NCI-H510A treated with DMSO at 0.1 percent for 48 hours (cell line): ENCODE results near the gene THSD4.
A peak's percentile ranks its signal among the peaks of the same experiment; 100 is the strongest.

ENCODE experiments used
- DNase-seq: peaks from one replicate; lab custom pipeline; 2025; lab: John Stamatoyannopoulos, UW

The THSD4 gene

GRCh38 chr15:71114887-71115566 is at the start of gene THSD4:
Gene THSD4 (plus strand): TSS chr15:71115471.
- peak; percentile 25 for DNase-seq

GRCh38 chr15:71066983-71067382 is 48.3 kb upstream of the THSD4 start:
- DNase-seq = no peak

- DNase-seq = no peak
Observed at GRCh38 chr15:71069693-71070092, 45.6 kb upstream of the THSD4 start.

GRCh38 chr15:71071529-71071928 is 43.7 kb upstream of the THSD4 start:
- DNase-seq = no peak

GRCh38 chr15:71072423-71072822 is 42.8 kb upstream of the THSD4 start:
- DNase-seq = no peak

DNA sequence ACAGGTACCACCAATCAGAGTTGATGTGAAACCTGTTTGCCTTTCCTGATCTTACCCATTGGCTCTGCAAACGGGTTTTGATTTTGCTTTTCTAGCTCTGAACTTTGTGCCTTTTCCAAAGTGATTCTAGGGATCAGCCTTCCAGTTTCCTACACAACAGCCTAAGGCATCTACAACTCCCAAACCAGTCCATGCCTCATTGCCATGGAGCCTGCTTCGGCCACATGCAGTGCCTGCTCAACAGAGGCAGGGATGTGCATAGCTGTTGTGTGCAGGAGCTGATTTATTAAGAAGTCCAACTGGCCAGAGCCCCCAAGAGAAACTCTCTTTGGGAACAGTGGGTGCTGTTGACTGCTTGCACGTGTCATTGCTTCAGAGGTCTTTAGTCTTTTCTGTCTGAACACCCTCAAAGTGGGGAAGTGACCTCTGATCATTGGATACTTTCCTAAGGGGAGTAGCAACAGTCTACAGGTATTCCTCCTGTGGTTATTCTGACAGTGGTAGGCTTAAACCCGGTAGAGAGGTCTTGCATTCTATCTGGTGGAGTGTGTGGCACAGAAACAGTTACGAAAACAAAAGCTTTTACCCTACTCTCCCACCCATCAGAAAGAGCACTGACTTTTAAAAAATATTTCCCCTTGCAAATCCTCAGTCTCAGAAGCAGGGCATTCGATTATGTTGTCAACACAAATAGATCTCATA is 36.6 kb upstream of the THSD4 start:
- no peak for DNase-seq

GRCh38 chr15:71079208-71080044 is 35.8 kb upstream of the THSD4 start:
- DNase-seq = no peak

DNA sequence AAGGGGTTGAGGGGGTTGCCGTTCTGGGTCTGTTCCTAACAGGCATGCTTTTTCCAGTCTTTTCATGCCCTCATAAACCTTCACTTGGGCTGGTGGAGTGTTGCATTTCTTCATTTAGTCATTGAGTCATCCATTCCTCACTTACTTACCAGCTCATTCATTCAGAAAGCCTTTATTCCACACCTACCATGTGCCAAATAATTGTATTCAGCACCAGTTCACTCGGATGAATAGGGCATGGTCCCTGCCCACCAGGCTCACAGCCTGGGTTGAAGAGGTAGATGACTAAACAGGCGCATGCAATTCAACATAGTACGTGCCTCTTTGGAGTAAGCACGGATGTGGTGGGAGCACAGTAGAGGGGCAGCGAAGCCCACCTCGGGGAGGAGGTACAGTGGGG is 35.1 kb upstream of the THSD4 start:
- no peak for DNase-seq

DNA sequence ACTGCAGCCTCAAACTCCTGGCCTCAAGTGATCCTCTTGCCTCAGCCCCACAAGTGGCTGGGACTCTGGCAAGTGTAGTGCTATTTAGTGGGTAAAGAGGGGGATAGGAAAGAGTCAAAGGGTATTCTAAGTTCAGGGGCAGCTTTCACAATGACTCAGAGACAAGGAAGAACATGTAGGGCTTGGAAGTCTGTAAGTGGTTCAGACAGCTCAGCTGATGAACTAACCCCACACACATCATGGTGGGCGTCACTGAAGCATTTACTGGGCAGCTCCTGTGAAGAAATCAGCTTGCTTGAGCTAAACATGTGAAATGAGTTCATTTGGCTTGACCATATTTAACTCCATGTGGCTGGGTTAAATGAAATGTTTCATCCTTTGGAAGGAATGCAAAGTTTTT is 34.6 kb upstream of the THSD4 start:
- no peak for DNase-seq

DNA sequence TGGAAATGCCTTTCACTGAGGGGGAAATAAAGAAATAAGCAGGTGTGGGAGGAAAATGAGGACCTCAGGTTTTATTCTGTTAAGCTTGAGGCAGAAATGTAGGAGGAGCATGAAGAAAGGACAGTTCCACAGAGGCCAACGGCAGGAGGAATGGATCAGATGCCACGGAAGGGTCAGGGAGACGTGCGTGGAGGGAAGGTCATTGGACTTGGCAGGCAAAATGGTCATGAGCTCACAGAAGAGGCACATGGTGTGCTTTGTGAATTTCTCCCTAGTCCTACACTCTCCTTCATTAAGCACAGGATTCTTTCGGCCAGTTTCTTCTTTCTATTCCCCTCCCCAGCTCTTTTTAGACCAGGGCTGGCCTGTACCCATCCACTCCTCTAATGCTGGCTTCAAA is 32.5 kb upstream of the THSD4 start:
- no peak for DNase-seq

- DNase-seq = no peak
Observed at GRCh38 chr15:71083349-71083748, 31.9 kb upstream of the THSD4 start.

DNA sequence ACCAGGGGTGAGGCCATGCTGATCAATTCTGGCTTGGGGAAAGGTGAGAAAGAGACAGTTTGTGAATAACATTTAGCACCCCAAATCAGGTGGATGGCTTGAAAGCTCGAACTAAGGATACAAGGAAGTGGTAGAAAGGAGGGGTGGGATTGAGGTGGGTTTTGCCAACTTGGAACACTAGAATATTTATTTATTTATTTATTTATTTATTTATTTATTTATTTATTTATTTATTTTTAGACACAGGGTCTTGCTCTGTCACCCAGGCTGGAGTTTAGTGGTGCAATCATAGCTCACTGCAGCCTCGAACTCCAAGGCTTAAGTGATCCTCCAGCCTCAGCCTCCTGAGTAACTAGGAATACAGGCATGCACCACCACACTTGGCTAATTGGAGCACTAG is 31.0 kb upstream of the THSD4 start:
- no peak for DNase-seq

GRCh38 chr15:71085809-71086208 is 29.5 kb upstream of the THSD4 start:
- no peak for DNase-seq

- no peak for DNase-seq
Observed at GRCh38 chr15:71088155-71088554, 27.1 kb upstream of the THSD4 start.

GRCh38 chr15:71088683-71089082 is 26.6 kb upstream of the THSD4 start:
- no peak for DNase-seq

DNA sequence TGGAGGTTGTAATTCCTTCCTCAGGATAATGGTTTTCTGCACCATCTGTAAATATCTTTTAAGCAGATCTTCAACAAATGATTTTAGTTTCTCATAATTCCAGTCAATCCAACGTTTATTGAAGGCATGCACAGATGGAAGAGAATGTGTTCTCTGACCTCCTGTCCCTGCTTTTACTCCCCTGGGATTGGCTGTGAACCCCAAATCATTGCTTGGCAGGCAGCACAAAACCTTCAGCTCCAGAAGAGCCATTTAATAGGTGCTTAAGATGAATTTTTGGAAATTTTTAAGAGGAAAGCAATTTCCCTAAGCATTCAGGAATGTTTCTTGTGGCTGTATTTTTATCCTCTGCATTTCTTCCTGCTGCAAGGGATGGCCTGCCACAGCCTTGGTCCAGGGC is 25.5 kb upstream of the THSD4 start:
- no peak for DNase-seq

DNA sequence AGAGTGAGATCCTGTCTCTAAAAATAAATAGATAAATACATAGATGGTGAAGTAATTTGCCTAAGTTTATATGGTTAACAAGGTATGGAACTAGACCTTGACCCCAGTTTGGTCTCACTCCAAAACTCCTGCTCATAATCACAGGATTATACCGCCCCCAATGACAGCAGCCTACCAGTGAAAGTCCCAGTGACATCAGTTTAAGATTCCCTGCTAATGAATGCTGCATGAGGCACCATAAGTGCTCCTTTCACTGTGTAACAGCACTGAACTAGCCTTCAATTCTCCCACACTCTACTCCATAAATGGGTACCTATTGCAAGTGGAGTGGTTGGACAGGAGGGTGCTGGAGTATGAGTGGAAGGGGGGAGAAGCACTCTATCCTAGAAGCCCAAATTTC is 23.7 kb upstream of the THSD4 start:
- DNase-seq = no peak

GRCh38 chr15:71092056-71092600 is 23.1 kb upstream of the THSD4 start:
- DNase-seq = no peak

- no peak for DNase-seq
Observed at GRCh38 chr15:71093054-71094024, 21.9 kb upstream of the THSD4 start.

- no peak for DNase-seq
Observed at GRCh38 chr15:71094137-71094536, 21.1 kb upstream of the THSD4 start.

DNA sequence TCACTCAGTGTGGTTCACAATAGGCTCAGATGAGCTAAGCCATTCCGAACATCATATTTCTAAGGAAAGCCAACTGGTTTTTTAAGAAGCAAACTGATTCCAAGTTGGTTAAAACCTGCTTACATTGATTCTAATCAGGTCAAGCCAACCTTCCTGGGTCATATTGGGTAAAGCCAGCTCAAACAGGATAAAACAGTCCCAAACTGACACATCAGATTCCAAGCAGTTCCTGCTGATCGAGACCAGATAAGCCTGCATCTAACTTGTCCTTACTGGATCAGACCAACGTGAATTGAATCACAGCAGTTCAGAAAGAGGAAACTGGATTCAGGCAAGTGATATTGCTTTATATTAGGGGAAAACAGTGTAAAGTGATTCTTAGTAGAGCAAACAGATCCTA is 18.6 kb upstream of the THSD4 start:
- DNase-seq = no peak

GRCh38 chr15:71097890-71098289 is 17.4 kb upstream of the THSD4 start:
- DNase-seq = no peak
